ENCODE measurements around the gene LMO7. TPM values are rescaled to one million over a fixed set of nuclear protein-coding genes. Genes with fewer than 3 reads are reported as not detected.

LMO7 gene
- total and polyA plus RNA-seq, 8 donors = 17.1 to 214 (median 72.4) TPM

DNA sequence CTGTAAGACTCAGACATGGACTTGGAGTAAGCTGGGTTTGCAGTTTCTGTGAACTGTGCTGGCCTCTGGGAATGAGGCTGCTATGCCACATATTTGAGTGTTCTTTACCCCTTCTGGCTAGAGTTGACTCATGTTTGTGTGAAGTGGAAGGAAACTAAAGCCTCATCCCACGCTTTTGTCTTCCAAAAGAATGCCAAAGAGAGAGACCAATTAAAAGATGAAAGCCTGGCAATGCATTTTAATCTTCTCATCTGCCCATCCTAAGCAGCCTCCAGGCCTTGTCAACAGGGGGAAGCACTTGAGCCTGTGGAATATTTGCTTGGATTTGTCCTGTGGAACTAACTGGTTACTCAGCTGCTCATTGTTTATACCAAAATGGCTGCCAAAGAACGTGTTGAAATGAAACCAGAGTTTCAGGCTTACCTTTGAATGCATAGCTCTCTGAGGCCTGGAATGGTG lies 49.1 kb downstream of the LMO7 start:
- DNase-seq = no peak
- WGBS, 5 donors = 43 to 75% (median 50%) methylated on average over 2 of the region's 2 CpGs
- no peaks in the 10 kb centered on the region for H3K36me3 ChIP-seq
- TF ChIP-seq EP300 (IDR thresholded peaks at IDR 0.05) = no peak
- no peak for TF ChIP-seq POLR2AphosphoS5 (IDR thresholded peaks at IDR 0.05)
- TF ChIP-seq POLR2A (IDR thresholded peaks at IDR 0.05) = no peak
- TF ChIP-seq, protein P1, sequence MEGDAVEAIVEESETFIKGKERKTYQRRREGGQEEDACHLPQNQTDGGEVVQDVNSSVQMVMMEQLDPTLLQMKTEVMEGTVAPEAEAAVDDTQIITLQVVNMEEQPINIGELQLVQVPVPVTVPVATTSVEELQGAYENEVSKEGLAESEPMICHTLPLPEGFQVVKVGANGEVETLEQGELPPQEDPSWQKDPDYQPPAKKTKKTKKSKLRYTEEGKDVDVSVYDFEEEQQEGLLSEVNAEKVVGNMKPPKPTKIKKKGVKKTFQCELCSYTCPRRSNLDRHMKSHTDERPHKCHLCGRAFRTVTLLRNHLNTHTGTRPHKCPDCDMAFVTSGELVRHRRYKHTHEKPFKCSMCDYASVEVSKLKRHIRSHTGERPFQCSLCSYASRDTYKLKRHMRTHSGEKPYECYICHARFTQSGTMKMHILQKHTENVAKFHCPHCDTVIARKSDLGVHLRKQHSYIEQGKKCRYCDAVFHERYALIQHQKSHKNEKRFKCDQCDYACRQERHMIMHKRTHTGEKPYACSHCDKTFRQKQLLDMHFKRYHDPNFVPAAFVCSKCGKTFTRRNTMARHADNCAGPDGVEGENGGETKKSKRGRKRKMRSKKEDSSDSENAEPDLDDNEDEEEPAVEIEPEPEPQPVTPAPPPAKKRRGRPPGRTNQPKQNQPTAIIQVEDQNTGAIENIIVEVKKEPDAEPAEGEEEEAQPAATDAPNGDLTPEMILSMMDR (IDR thresholded peaks at IDR 0.05) = no peak
- no peak overlapping the region for H3K4me3 ChIP-seq
- H3K27ac ChIP-seq = no peak overlapping the region
- no peaks in the 10 kb centered on the region for H3K9me3 ChIP-seq
- no peaks in the 10 kb centered on the region for H3K27me3 ChIP-seq
- intact Hi-C loops (cut with DNase I; ENCODE audit: low total_unique reads) = loop anchor here (10.0 kb wide), 1 partner anchor 790 kb away; no protein-coding TSS in a partner anchor
- peaks cover 0 to 3% (median 0%) of the 10 kb centered on the region in 4 donors for H3K4me1 ChIP-seq

DNA sequence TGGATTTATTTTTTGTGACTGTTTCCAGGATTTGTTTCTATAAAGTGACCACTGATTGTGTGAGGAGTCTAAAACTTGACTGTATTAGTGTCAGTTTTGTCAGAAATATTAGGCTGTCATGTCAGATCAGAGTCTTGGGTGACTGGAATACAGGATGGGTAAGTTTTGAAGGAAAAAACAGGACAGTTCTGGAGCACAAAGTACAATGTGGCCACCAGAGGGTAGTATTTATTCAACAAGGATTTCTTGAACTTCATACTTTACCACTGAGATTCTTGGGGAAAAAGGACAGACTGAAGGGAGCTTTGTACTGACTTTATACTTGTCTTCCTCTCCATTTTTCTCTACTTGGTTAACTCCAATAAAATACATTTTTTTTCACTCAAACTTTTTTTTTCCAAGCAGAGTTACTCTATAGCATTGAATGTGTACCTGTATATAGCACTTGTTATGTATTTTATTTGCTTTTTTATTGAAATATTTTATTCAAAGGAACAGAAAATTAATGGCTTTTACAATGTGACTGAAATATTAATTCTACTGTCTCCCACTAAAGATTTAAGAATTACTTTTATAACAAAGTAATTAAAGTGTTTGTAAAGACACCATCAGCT lies 51.1 kb downstream of the LMO7 start:
- Histone ChIP-seq H3K4me3 (no peak overlapping the region), H3K9me3 (no peaks in the 10 kb centered on the region), H3K27ac (no peak overlapping the region), H3K27me3 (no peaks in the 10 kb centered on the region), H3K4me1 (peaks cover 0 to 3% (median 0%) of the 10 kb centered on the region in 4 donors), H3K36me3 (no peaks in the 10 kb centered on the region)
- intact Hi-C loops (cut with DNase I; ENCODE audit: low total_unique reads) = loop anchor here (10.0 kb wide), 1 partner anchor 788 kb away; no protein-coding TSS in a partner anchor
- no peak for TF ChIP-seq POLR2A (IDR thresholded peaks at IDR 0.05)
- no peak for TF ChIP-seq POLR2AphosphoS5 (IDR thresholded peaks at IDR 0.05)
- no peak for TF ChIP-seq EP300 (IDR thresholded peaks at IDR 0.05)
- TF ChIP-seq, protein P1 (IDR thresholded peaks at IDR 0.05) = peak in 5 of 7 experiments; percentile 19 to 43 (median 33)
- peak in 1 of 2 donors; percentile 55 for DNase-seq

DNA sequence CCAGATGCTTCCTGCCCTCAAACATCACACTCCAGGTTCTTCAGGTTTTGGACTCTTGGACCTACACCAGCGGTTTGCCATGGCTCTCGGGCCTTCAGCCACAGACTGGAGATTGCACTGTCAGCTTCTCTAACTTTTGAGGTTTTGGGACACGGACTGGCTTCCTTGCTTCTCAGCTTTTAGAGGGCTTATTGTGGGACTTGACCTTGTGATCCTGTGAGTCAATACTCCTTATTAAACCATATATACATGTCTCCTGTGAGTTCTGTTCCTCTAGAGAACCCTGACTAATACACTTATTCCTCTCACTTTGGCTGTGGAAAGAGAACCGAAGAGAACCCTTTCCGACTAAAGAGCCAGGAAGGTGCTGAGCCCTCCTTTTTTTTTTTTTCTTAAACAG lies 53.6 kb downstream of the LMO7 start:
- no peak overlapping the region for H3K27ac ChIP-seq
- no peaks in the 10 kb centered on the region for H3K27me3 ChIP-seq
- TF ChIP-seq, protein P1 (IDR thresholded peaks at IDR 0.05) = no peak
- TF ChIP-seq POLR2AphosphoS5 (IDR thresholded peaks at IDR 0.05) (no peak), EP300 (IDR thresholded peaks at IDR 0.05) (no peak), POLR2A (IDR thresholded peaks at IDR 0.05) (no peak)
- H3K4me1 ChIP-seq = peaks cover 0 to 6% (median 2%) of the 10 kb centered on the region in 4 donors
- intact Hi-C loops (cut with DNase I; ENCODE audit: low total_unique reads) = loop anchor here (10.0 kb wide), 2 partner anchors 175 to 785 kb away; no protein-coding TSS in a partner anchor
- no peaks in the 10 kb centered on the region for H3K36me3 ChIP-seq
- no peaks in the 10 kb centered on the region for H3K9me3 ChIP-seq
- 87 to 100% (median 97%) methylated on average over 5 of the region's 5 CpGs for WGBS, 5 donors
- DNase-seq = no peak
- H3K4me3 ChIP-seq = no peak overlapping the region

DNA sequence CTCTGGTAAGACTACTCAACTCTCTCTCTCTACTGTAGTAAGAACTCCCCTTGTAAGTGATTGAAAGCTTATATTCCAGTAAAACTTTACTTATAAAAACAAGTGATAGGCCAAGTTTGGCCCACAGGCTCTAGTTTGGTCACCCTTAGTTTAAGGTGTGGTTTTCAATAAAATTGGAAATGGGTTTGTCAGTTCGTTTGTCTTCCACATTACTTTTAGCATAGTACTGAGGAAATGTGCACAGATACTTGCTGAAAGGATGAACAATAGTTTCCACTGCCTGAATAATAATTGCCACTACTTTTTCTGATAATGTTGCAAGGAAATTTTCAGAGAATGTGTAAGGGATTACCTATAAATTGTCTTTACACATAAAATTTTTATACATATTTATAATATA lies 54.5 kb downstream of the LMO7 start:
- Histone ChIP-seq H3K27ac (no peak overlapping the region), H3K36me3 (no peaks in the 10 kb centered on the region), H3K4me1 (peaks cover 0 to 13% (median 5%) of the 10 kb centered on the region in 4 donors), H3K9me3 (no peaks in the 10 kb centered on the region), H3K27me3 (no peaks in the 10 kb centered on the region), H3K4me3 (no peak overlapping the region)
- WGBS, 5 donors = 61 to 70% (median 64%) methylated on average over 1 of the region's 1 CpG
- intact Hi-C loops (cut with DNase I; ENCODE audit: low total_unique reads) = loop anchor here (10.0 kb wide), 1 partner anchor 174 kb away; no protein-coding TSS in a partner anchor
- DNase-seq = no peak
- TF ChIP-seq, protein P1 (IDR thresholded peaks at IDR 0.05) = no peak
- TF ChIP-seq POLR2A (IDR thresholded peaks at IDR 0.05) (no peak), POLR2AphosphoS5 (IDR thresholded peaks at IDR 0.05) (no peak), EP300 (IDR thresholded peaks at IDR 0.05) (no peak)

All from stomach (tissue), 9 donors.